OCI-LY3 (cell line): ENCODE results near the gene RIPPLY3.

Experiments used
- CTCF ChIP-seq: fragments of 200-600, 300-600 bp; sonication (generic); IDR thresholded peaks from 2 replicates; pipeline ENCODE4 v1.5.1; 2014; ENCODE audit warnings: antibody characterized with exemption, low read length, low read depth
- EZH2phosphoT487 ChIP-seq: fragments of 200-600 bp; shearing (Covaris generic); IDR thresholded peaks from 2 replicates; pipeline ENCODE4 v1.6.1; 2018; ENCODE audit warnings: antibody characterized with exemption, mixed run types, low read depth

- TF ChIP-seq EZH2phosphoT487 (no peak), CTCF (peak; percentile 49)
These were observed 16.6 kb upstream of the RIPPLY3 start for GRCh38 chr21:36989699-36990507.
